Ascending aorta (tissue), 2 donors: ENCODE results near the gene EMP1. TPM values are rescaled to one million over a fixed set of nuclear protein-coding genes. Genes with fewer than 3 reads are reported as not detected.

Experiments
- DNase-seq, 2 donors: peaks; one replicate each; pipeline ENCODE4 v3.0.0-alpha.2; 2019; ENCODE audit warnings: low spot score in 2 of 2
- H3K27ac ChIP-seq, 2 donors: fragments of 200-600 bp; sonication (generic); one replicate each; pipeline ENCODE4 v1.5.1; 2016 to 2017; ENCODE audit warnings: mild to moderate bottlenecking in 1 of 2
- H3K27me3 ChIP-seq: fragments of 200-600 bp; sonication (generic); one replicate; pipeline ENCODE4 v1.5.1; 2017
- H3K36me3 ChIP-seq, 2 donors: fragments of 200-600 bp; sonication (generic); one replicate each; pipeline ENCODE4 v1.5.1; 2016
- H3K4me1 ChIP-seq, 2 donors: fragments of 200-600 bp; sonication (generic); one replicate each; pipeline ENCODE4 v1.5.1; 2016 to 2017; ENCODE audit warnings: mild to moderate bottlenecking in 1 of 2
- H3K4me3 ChIP-seq, 2 donors: fragments of 200-600 bp; sonication (generic); one replicate each; pipeline ENCODE4 v1.5.1; 2016 to 2017; ENCODE audit warnings: mild to moderate bottlenecking in 1 of 2
- H3K9me3 ChIP-seq, 2 donors: fragments of 200-600 bp; sonication (generic); one replicate each; pipeline ENCODE4 v1.5.1; 2016
- intact Hi-C: fragments of 100-400 bp; cut with DNase I; formaldehyde crosslinking; loops from one replicate; pipeline ENCODE4 v1.15.1; 2023
- total RNA-seq: library from RNA; depleted of rRNA; stranded (reverse); fragments of >200 nt; gene quantifications from one replicate; pipeline ENCODE4 v1.1.0, GENCODE V29; 2016
- TF ChIP-seq, protein P1 (sequence below), 3 experiments: fragments of 200-600 bp in 2 of 3; fragments of 450-650 bp in 1 of 3; sonication (generic) in 2 of 3; IDR thresholded peaks; one replicate each; pipeline ENCODE4 v1.5.1; 2016 to 2019; ENCODE audit warnings: antibody characterized with exemption in 3 of 3, mild to moderate bottlenecking in 1 of 3, moderate library complexity in 1 of 3

EMP1 gene
- total RNA-seq, 1 donor from 2014 or later = 588 TPM

DNA sequence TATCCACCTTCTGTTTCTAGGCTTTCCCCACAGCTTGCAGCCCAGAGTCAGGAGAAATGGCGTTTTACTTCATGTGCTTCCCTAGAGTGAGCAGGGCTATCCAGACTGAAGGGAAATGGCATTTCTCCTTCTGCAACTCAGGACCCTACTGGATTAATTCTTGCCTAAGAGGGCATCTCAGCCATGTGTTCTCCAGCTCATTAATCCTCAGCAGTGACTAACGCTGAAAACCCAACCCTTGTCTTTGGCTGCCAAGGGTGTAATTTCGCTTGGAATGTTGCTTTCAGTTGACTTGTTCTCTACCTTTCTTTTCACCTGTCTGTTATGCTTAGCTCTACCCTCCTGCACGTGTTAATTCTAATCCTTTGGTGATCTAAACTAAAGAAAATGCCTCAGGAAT, 21.0 kb upstream of the EMP1 start:
- Histone ChIP-seq H3K4me3 (no peak overlapping the region), H3K4me1 (peaks cover 2 to 4% of the 10 kb centered on the region in 2 donors), H3K27ac (no peak overlapping the region), H3K36me3 (no peaks in the 10 kb centered on the region), H3K27me3 (no peaks in the 10 kb centered on the region), H3K9me3 (no peaks in the 10 kb centered on the region)
- no peak for DNase-seq
- intact Hi-C loops = no loop called here
- TF ChIP-seq, protein P1, sequence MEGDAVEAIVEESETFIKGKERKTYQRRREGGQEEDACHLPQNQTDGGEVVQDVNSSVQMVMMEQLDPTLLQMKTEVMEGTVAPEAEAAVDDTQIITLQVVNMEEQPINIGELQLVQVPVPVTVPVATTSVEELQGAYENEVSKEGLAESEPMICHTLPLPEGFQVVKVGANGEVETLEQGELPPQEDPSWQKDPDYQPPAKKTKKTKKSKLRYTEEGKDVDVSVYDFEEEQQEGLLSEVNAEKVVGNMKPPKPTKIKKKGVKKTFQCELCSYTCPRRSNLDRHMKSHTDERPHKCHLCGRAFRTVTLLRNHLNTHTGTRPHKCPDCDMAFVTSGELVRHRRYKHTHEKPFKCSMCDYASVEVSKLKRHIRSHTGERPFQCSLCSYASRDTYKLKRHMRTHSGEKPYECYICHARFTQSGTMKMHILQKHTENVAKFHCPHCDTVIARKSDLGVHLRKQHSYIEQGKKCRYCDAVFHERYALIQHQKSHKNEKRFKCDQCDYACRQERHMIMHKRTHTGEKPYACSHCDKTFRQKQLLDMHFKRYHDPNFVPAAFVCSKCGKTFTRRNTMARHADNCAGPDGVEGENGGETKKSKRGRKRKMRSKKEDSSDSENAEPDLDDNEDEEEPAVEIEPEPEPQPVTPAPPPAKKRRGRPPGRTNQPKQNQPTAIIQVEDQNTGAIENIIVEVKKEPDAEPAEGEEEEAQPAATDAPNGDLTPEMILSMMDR (IDR thresholded peaks at IDR 0.05) = no peak

DNA sequence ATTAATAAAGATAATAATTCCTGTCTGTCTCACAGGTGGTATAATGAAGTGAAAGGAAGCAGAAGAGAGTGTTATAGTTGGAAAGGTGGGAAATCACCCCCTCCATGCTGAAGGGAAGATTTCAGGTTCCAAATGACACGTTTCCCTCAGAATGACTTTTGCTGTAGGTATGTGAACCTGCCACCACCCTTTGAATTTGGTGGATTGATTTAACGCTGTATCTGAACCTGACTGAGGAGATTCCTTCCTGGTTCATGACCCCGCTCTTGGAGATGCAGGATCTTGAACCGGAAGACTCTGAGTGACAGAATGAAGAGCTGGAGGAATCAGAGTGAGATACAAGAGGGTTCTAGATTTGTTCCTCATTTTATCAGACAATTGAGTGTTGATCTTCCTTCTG, 20.3 kb upstream of the EMP1 start:
- intact Hi-C loops = no loop called here
- TF ChIP-seq, protein P1 (IDR thresholded peaks at IDR 0.05) = no peak
- Histone ChIP-seq H3K36me3 (no peaks in the 10 kb centered on the region), H3K9me3 (no peaks in the 10 kb centered on the region), H3K4me3 (no peak overlapping the region), H3K27me3 (no peaks in the 10 kb centered on the region), H3K4me1 (peaks cover 2 to 4% of the 10 kb centered on the region in 2 donors), H3K27ac (no peak overlapping the region)
- DNase-seq = no peak

DNA sequence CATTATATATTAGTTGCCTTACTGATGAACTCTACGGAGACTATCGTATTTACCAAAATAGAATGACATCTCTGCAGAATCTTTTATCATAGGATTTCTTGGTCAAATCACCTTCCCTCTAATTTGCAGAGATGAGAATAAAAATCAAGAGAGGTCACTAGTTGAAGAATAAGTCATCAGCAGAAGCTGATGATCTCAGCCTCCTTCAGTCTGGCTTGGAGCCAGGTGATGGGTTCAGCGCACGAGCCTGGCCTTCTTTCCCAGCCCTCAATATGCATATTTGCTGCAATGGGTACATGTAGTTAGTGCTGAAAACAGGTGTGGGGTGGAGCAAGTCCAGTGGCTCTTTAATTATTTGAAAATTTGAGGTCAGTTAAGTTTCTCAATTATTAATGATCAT, 19.2 kb upstream of the EMP1 start:
- TF ChIP-seq, protein P1 (IDR thresholded peaks at IDR 0.05) = no peak
- no peak overlapping the region for H3K27ac ChIP-seq
- intact Hi-C loops = no loop called here
- DNase-seq = no peak
- H3K9me3 ChIP-seq = no peaks in the 10 kb centered on the region
- H3K4me3 ChIP-seq = no peak overlapping the region
- H3K27me3 ChIP-seq = no peaks in the 10 kb centered on the region
- H3K36me3 ChIP-seq = no peaks in the 10 kb centered on the region
- H3K4me1 ChIP-seq = peaks cover 2 to 4% of the 10 kb centered on the region in 2 donors

- no peak overlapping the region for H3K27ac ChIP-seq
- H3K36me3 ChIP-seq = no peaks in the 10 kb centered on the region
- peaks cover 2 to 4% of the 10 kb centered on the region in 2 donors for H3K4me1 ChIP-seq
- H3K27me3 ChIP-seq = no peaks in the 10 kb centered on the region
- no peak overlapping the region for H3K4me3 ChIP-seq
- TF ChIP-seq, protein P1 (IDR thresholded peaks at IDR 0.05) = no peak
- no peaks in the 10 kb centered on the region for H3K9me3 ChIP-seq
- DNase-seq = no peak
- intact Hi-C loops = no loop called here
Observed at GRCh38 chr12:13177906-13178305, 18.6 kb upstream of the EMP1 start.

DNA sequence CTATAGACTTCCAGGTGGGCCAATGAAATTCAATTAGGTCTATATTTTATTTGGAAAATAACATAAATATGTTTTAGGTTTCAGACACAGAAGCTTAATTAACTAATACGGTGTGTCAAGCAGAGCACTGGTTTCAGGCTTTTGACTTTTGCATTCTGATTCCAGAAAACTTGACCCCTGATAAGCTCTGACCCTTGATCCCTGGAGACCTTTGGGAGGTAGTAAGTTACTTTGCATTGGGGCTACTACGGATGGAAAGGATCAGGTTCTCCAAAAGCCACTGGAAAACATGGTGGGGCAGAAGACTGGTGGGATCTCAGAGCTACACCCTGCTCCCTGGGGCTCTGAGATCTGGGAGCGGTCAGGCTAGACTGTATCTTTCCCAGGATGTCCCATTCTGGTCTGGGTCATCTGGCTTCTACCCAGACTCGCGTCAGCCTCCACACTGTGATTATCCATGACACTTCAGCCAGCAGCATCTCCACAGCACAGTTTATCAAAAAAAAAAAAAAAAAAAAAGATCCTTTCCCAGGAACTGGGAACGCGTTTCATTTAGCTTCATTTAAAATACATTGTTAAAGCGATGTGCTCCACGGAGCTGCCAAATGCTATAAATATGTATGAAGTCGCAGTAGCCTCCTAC, 17.8 kb upstream of the EMP1 start:
- intact Hi-C loops = no loop called here
- no peaks in the 10 kb centered on the region for H3K9me3 ChIP-seq
- TF ChIP-seq, protein P1 (IDR thresholded peaks at IDR 0.05) = no peak
- H3K4me3 ChIP-seq = no peak overlapping the region
- peaks cover 2 to 4% of the 10 kb centered on the region in 2 donors for H3K4me1 ChIP-seq
- H3K27me3 ChIP-seq = no peaks in the 10 kb centered on the region
- DNase-seq = no peak
- H3K36me3 ChIP-seq = no peaks in the 10 kb centered on the region
- no peak overlapping the region for H3K27ac ChIP-seq
